Activated T-helper 9 cell treated with anti-CD3 and anti-CD28 coated beads, Interleukin-2, amount 50 U/mL, for 16 hours (primary cell): ENCODE results near the gene NR1D2.
"Not testable (repeated sequence)": the region's sequence is repeated elsewhere in the genome, so short reads cannot be mapped to it uniquely, and the experiment has no call there.

Experiments
- DNase-seq: peaks from one replicate; pipeline ENCODE4 v3.0.0-alpha.2; 2020; ENCODE audit warnings: low read depth

The NR1D2 gene

DNA sequence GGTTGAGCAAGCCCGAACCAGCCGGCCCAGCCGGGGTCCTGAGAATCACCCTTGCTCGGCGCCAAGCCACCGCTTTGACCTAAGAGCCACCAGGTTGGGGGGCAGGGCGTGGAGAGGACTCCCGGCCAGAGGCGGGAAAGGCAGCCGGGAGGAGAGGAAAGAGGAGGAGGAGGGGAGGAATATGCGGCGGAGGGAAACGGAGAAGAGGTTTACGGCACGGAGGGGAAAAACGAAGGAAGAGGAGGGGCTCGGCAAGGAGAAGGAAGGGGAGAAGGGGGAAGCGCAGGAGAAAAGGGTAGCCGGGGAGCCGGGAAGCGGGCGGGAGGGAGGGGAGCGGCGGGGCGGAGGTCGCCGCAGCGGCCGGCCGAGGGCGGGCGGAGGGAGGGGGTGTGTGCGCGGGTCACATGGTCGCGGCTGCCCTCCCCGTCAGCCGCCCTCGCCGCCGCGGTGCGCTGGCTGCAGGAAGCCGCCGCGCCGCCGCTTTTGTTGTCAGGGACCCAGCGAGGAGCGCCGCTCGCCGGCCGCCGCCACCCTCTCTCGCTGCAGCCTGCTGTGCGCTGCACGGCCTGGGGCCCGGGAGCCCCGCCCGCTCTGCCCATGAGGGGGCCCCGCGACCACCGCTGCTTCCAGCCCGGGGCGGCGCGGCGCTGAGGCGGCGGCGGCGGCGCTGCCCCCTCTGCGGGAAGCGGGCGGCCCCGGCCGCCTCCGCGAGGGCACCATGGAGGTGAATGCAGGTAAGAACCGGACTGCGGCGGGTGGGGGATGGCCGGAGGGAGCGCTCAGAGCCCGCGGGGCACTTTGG lies at the start of gene NR1D2:
Gene NR1D2 (plus strand): TSS at position 426 of the 802 bp plus-strand sequence. CDS start 293 bp downstream, at position 719.
- DNase-seq = peak; percentile 74

DNA sequence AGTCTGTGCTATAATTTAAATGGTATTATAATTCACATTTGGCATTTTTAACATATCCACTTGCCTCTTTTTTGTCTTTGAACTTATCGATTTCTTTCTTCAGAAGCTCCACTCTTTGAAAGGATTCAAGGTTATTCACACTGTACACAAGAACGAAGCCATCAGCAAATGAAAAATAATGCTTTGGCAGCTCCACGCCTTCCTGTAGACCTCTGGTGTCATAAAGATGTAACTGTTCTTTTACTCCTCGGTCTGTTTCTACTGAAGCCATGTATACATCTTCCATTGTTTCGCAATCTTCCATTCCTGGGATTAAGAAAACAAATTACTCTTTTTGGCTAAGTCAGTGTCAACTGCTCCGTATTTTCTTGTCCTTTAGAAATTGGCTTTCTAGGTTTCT lies 44.3 kb upstream of the NR1D2 start:
- no peak for DNase-seq

DNA sequence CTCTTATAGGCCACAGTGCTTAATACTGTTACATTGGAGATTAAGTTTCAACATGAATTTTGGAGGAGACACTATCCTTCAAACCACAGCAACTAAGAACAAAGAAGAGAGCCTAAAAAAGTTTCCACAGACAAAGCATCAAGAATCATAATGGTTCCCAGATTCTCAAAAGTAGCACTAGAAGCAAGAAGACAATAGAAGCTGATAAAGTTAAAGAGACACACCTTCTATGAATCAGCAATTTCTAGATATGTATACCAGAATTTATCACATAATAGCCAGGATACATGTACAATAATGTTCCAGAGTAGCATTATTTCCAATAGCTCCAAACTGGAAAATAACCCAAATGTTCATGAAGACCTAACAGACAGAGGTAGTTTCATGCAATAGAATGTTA lies 40.5 kb upstream of the NR1D2 start:
- no peak for DNase-seq

DNA sequence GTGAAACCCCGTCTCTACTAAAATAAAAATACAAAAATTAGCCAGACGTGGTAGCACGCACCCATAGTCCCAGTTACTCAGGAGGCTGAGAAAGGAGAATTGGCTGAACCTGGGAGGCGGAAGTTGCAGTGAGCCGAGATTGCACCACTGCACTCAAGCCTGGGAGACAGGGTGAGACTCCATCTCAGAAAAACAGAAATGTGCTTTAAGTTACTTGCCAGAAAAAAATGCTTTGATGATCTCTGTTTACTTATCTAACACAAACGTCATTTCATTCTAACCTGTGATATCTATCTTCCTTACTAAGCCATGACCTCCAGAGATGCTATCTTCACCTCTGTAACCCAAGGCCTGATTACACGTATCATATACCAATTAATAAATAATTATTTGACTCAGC lies 35.7 kb upstream of the NR1D2 start:
- no peak for DNase-seq

DNA sequence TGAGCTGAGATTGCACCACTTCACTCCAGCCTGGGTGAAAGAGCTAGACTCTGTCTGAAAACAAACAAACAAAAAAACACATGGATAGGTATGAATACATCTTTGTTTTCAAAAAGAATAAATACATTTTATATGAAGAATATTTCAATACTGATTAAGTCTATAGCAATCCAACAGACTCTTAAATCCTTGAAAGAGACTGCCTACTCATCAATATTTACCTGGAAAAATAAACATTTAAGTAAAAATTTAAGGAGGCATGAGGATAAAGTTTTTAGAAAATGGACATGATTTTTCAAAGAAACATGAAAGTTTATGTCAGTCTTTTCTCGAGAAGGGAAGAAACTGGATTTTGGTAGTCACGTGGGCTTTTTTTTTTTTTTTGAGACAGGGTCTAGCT lies 33.7 kb upstream of the NR1D2 start:
- DNase-seq = no peak

DNA sequence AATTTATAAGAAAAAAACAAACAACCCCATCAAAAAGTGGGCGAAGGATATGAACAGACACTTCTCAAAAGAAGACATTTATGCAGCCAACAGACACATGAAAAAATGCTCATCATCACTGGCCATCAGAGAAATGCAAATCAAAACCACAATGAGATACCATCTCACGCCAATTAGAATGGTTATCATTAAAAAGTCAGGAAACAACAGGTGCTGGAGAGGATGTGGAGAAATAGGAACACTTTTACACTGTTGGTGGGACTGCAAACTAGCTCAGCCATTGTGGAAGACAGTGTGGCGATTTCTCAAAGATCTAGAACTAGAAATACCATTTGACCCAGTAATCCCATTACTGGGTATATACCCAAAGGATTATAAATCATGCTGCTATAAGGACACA lies 32.8 kb upstream of the NR1D2 start:
- DNase-seq = not testable (repeated sequence)

DNA sequence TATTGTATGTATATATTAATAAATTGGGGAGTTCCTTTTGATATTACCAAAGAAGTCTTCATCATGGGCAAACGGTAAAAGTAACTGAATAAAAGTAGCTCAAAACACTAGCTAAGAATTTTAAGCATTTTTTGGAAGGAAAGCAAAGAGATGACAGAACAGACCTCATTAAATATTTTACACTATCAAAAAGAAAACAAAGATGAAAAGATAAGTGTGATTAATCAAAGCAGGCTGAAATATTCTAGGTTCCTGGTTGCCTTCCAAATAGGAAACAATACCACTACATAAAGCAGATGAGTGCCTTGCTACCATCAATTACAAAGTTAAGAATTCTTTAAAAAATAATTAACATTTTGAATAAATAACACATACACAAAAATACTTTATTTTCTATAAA lies 31.9 kb upstream of the NR1D2 start:
- DNase-seq = no peak

DNA sequence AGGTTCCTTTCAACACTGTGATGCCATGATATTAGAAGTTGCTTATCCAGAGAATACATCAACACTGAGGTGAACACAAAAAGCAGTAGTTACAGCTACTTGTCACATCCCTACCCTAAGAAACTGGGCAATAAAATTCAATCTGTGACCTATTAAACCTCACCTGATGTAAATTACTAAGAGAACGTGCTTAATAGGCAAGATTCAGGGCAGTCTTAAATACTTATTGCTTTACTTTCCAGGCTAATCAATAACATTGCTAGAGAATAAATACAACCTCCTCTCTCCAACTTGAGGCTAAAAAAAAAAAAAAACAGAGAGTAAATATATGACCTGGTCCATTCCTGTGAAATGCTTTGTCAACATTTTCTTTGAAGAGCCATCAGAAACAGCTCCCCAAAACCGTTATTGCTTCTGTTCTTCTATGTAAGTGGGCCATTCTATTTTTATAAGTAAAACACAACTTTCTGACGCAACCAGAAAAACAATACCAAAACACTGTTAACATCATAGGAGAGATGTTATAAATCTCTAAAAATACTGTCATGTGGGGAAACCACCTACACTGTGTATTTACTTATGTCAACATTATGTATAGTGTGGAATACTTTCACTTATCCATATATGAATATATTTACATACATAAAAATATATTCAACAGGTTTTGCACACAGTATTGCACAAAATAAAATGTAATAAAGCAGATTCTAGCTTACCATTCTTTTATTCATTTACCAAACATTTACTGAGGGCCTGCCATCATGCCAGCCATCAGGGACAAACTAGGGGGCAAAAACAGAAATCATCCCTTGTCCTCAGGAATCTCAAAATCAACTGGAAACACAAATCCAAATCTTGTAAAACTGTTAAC lies 31.0 kb upstream of the NR1D2 start:
- DNase-seq = no peak

DNA sequence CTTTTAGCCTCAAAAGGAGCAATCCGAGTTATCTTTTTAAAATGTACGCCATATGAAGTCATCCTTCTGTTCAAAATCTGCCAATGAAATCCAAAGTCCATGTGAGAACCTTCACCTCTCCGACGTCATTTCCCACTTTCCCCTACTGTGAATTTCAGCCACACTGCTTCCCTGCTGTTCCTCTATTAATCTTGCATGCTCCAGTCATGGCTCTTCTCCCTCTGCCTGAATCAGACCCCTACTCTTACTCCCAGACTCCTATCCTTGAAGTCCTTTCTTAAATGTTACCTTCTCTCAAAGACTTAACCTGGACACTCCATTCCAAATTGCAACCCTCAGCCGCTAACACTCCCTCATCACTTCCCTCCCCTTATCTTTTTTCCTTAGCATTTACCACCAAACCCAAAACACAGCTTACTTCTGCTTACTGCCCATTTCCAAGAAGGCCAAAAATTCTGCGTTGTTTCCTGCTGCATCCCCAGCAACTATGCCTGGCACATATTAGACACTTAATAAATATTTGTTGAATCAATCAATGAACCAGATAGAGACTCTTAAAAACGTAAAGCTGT lies 29.5 kb upstream of the NR1D2 start:
- DNase-seq = no peak

DNA sequence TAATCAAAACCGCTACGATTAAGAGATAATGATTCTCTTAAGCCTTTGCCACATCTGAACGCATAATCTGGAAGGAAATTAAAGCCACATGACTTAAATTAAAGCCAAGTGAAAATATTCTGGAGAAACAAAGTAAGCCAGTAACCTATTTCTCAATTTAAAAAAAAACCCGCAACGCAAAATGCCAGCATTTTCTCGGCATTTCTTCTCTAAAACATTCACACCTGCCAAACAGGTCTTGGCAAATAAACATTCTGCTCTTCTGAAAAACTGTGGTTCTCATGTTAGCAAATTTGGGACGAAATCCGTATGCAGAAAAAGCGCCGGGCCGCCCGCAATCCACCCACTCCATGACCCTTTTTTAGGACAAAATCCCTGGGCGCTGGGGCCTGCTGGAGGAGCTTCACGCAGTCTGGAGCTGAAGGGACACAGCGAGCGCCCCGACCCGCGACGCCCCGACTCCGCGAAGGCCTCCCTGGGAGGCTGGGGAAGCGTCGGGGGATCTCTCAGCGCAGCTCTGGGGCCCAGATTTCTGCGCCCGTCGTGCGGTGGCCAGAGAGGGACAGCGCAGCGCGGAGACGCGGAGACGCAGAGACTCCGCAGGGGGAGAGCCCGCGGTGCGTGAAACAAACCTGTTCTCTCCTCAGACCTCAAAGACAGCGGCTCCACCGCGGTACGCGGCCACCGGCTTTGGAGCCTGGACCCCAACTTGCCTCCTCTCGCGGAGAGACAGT lies 28.8 kb upstream of the NR1D2 start:
- no peak for DNase-seq

DNA sequence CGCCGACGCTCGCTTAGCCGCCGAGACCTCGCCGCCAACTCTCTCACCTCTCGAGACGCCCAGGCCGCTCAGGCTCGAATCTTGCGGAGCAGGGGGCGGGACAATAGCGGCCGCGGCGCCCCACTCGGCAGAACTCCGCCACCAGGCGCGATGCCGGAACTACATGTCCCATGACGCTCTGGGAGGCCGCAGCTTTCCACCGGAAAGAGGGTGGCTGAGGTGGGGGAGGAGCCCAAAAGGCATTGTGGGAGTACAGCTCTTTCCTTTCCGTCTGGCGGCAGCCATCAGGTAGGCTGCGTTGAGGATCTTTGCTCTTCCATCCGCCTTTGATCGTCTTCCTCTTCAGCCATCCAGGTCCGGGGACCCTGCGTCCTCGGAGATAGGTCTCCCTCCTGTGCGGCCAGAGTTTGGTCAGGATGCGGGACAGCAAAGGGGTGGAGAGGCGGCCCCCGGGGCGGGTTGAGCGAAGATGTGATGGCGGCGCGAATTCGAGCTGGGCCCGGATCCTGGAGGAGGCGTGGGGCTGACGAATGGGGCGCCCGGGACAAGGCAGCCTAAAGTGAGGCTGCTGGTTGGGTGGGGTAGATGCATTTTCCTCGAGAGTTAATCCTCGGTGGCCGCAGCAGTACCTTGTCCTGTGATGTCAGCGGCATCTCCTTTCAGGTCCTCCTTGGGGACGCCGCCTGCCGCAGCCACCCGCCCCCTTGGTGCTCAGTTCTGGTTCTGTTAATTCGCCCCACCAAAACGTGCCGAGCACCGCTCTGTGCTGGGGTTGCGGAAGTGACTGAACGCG lies 28.0 kb upstream of the NR1D2 start, which contains the start of the genes NKIRAS1 and RPL15:
Gene NKIRAS1 (minus strand): TSS at position 105 of the 793 bp plus-strand sequence. CDS start 6,086 bp downstream, outside the sequence.
Gene RPL15 (plus strand): TSS at position 247 of the 793 bp plus-strand sequence. CDS start 728 bp downstream, outside the sequence.
- peak; percentile 94 for DNase-seq

DNA sequence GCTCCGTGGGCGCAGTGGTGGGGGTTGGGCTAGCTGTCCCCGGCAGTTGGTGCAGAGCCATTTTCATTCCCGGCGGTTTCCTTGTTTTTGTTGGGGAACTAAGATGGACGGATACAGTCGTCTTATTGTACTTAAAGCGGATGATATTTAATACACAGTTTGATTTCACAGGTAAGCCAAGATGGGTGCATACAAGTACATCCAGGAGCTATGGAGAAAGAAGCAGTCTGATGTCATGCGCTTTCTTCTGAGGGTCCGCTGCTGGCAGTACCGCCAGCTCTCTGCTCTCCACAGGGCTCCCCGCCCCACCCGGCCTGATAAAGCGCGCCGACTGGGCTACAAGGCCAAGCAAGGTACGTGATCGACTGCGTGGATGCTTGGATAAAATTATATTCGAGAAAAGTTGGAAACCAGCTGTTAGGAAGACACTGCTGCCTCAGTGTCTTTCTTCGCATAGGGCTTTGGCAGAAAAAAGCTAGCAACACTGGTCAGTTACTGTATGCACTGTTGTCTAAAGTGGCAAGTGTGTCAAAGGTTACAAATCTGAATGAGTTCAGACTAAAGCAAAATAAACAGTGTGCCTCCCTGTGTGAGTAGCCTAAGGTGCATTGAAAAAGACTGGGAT lies 27.3 kb upstream of the NR1D2 start:
- DNase-seq = not testable (repeated sequence)

DNA sequence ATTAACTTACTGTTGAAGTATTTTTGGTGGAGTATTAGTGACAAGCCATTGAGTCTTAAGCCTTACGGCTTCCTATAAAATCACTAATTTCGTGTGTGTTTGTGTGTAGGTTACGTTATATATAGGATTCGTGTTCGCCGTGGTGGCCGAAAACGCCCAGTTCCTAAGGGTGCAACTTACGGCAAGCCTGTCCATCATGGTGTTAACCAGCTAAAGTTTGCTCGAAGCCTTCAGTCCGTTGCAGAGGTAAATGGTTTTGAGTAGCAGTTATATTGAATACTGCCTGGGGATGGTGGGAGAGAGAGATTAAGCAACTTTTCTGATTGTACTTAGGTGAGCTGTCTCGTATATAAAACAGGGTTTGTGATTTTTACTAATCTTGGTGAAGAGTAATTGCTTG lies 26.8 kb upstream of the NR1D2 start:
- not testable (repeated sequence) for DNase-seq

DNA sequence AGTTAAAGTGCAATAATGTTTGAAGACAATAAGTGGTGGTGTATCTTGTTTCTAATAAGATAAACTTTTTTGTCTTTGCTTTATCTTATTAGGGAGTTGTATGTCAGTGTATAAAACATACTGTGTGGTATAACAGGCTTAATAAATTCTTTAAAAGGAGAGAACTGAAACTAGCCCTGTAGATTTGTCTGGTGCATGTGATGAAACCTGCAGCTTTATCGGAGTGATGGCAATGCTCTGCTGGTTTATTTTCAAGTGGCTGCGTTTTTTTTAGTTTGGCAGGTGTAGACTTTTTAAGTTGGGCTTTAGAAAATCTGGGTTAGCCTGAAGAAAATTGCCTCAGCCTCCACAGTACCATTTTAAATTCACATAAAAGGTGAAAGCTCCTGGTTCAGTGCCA lies 25.5 kb upstream of the NR1D2 start:
- no peak for DNase-seq

DNA sequence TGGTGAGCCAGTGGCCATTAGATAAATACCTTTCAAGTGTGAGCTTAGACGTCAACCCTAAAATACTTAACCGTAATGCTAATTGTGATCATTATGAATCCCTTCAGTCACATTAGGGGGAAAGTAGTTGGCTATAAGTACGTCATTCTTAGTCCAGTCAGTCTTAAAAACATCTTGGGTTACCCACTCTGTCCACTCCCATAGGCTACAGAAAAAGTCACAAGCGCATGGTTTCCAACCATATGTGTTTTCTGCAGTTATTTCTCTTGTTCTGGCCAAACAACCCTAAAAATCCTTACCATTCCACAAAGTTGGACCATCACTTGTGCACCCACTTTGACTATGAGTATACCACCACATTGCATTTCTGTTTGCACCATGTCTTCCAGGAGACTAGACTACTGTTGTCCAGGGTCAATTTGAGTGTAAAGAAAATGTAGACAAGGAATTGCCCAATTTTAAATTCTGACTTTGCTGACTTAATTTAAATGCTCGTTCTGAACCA lies 24.9 kb upstream of the NR1D2 start:
- no peak for DNase-seq

DNA sequence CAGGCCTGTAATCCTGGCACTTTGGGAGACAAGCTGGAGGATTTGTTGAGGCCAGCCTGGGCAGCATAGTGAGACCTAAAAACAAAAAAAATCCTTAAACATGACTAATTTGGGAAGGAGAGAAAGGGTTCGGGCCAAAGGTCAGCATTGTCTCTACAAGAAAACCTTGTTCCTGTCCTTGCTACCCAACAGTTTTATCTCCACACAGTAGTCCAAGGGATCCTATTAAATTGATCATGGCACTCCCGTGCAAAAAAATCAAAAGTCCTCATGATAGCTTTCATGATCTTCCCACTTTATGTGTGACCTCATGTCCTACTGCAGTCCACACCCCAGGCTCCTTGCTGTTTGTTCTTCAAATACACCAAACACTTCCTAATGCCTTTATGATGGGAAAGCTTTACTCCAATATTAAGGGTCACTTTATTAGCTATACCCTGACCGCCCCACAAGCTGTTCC lies 24.0 kb upstream of the NR1D2 start:
- DNase-seq = no peak

DNA sequence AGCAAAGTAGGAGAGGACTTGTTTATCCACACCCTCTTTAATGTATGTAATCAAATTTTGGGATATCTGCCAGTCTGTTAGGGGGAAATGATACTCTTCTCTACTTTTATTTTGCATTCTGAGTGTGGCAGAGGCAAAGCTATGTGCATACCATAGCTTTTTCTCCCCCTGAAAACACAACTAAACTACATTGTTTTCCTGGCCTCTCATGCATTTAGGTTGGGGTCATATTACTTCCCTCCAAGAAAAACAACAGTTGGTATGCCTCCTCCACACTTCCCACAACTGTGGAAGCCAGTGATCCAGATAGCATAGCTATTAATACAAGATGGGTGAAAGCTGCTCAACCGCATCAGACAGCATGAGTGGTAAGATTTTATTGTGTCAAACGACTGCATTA lies 21.3 kb upstream of the NR1D2 start:
- DNase-seq = no peak

DNA sequence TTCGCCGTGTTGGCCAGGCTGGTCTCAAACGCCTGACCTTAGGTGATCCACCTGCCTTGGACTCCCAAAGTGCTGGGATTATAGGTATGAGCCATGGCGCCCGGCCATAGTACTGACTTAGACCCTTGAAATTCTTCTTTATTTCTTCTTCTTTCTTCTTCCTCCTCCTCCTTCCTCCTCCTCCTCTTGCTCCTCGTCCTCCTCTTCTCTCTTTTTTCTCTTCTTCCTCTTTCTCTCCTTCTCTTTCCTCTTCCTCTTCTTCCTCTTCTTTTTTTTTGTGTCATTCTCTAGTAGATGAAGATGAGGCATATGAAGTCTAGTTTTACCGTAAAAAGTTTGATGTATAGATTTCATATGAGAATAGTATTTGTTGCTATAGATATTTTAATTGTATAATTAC lies 18.8 kb upstream of the NR1D2 start:
- no peak for DNase-seq

DNA sequence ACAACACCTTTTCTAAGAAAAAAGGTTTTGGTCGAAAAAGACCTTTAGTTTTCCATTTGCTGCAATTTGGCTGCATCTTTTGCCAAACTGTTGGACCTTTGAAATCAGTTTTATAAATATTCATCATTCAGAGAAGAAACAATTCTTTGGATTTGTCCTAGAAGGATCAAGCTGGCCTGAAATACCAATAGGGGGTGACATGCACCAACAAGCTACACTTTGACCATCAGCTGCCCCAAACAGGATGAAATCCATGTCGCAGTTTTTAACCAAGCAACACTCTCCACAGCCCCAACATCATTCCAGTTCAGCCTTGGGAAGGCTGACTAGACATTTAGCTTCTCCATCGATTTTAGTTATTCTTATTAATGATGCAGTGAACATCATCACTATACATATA lies 18.4 kb upstream of the NR1D2 start:
- DNase-seq = no peak

DNA sequence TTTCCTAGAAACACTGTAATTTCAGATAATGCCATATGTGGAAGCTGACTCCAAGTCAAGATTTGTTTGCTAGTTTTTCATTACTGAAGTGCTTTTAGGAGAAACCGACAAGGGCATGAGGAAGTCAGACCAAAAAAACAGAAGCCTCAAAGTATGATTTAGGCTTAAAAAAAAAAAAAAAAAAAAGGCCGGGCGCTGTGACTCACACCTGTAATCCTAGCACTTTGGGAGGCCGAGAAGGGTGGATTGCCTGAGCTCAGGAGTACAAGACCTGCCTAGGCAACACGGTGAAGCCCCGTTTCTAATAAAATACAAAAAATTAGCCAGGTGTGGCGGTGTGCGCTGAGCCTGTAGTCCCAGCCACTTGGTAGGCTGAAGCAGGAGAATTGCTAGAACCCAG lies 16.6 kb upstream of the NR1D2 start:
- no peak for DNase-seq
